HG02623 (cell line): ENCODE data around the gene ZNF366.

ENCODE experiments used
- ATAC-seq: cut with Tn5 transposase; IDR thresholded peaks from one replicate; pipeline ENCODE4 v1.9.1; 2021; ENCODE audit warnings: moderate library complexity; ENCODE audit not compliant: unreplicated experiment

The ZNF366 gene

DNA sequence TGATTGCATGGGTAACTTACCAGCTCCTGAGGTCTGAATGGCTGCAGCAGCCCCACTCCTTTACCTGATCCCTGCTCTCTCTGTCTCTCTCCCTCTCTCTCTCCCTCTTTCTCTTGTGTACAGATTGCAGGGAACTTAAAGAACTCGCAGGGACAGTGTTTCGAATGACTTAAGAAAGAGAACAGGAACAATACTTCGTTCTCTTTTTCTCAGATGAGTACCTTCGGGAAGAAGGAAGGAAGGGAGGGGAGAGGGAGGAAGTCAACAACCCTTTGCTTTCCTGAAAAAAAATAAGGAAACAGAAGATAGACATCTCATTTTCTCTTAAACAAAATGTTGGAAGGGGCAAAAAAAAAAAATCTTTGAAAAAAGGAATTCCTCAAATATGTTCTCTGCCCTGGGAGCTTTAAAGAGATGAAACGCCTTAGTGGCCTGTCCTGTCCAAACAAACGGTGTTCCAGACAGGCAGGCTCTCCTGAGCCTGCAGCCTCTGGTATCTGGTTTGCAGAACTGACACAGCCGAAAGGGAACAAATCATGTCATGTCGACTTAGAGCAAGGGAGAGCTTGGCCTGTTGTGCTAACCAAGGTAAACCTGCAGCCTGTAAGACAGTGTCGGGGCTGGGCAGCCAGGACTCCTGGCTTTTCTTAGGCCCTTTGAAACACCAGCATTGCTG is at the start of gene ZNF366:
ZNF366 (minus strand) TSS at position 180 of the 676 bp plus-strand sequence. CDS start 45,914 bp downstream, outside the sequence.
- no peak for ATAC-seq

- ATAC-seq: peak; percentile 72
These were observed 49.3 kb upstream of the ZNF366 start for GRCh38 chr5:72556351-72557166.

- ATAC-seq: no peak
These were observed 48.7 kb upstream of the ZNF366 start for GRCh38 chr5:72555871-72556270.

- no peak for ATAC-seq
These were observed 47.7 kb upstream of the ZNF366 start for GRCh38 chr5:72554897-72555296.

- no peak for ATAC-seq
These were observed 44.9 kb upstream of the ZNF366 start for GRCh38 chr5:72552041-72552557.

DNA sequence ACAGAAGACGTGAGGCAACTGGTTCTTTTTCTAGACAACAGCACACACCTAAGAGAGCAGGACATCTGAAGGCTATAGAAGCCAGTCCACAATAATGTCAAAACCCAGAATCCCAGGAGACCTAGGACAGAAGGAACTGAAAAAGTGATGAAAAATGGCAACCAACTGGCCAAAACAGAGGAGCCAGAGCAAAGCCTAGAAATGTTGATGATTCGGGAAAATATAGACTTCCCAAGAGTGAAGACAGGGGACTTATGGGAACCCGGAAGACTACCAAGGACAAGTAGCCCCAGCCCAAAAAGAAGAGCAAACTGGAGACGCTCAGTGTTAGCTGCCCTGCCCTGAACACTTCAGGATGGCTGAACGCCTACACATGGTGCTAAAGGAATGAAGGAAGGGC is 43.4 kb upstream of the ZNF366 start:
- ATAC-seq: no peak

DNA sequence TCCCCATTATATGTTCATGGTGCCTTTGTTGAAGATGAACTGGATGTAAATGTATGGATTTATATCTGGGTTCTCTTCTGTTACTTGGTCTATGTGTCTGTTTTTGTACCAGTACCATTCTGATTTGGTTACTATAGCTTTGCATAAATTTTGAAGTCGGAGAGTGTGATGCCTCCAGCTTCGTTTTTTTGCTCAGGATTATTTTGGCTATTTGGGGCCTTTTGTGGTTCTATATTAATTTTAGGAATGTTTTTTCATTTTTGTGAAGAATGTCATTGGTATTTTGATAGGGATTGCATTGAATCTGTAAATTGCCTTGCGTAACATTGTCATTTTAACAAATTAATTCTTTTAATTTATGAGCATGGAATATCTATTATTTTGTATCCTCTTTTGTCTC is 36.6 kb upstream of the ZNF366 start:
- no peak for ATAC-seq

DNA sequence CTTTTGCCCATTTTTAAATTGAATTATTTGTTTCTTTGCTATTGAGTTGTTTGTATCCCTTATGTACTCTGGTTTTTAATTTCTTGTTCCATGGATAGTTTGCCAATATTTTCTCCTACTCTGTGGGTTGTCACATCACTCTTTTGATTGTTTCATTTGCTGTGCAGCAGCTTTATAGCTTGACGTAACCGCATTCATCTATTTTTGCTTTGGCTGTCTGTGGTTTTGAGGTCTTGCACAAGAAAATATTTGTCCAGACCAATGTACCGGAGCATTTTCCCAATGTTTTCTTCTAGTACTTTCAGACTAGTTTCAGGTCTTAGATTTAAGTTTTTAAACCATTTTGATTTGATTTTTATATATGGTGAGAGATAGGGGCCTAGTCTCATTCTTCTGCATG is 36.2 kb upstream of the ZNF366 start:
- no peak for ATAC-seq

DNA sequence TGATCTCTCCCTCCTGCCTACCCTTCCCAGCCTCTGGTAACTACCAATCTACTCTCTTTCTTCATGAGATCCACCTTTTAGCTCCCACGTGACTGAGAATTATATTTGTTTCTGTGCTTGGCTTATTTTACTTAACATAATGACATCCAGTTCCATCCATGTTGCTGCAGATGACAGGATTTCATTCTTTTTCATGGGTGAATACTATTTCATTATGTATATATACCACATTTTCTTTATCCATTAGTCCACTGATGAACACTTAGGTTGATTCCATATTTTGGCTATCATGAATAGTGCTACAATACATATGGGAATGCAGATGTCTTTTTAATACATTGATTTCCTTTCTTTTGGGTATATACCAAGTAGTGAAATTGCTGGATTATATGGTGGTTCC is 35.5 kb upstream of the ZNF366 start:
- no peak for ATAC-seq

GRCh38 chr5:72541501-72542225 is 34.5 kb upstream of the ZNF366 start:
- no peak for ATAC-seq

GRCh38 chr5:72540759-72541438 is 33.7 kb upstream of the ZNF366 start:
- ATAC-seq: no peak

DNA sequence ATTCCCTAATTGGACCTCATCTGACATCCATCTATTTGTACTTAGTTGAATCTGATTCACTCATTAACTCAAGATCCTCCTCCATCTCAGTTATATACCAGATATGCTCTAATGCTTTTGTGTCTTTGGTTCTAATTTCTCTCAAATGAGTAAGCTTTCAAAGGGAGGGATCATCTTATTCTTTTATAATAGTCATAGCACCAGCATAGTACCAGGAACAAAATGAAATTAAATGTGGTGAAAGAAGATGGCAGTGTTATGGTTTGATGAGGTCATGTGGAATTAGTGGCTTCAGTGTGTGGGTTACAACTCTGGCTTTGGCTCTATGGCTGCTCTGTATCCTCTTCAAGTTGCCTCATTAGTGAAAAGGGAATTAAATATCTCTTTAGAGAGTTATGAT is 32.5 kb upstream of the ZNF366 start:
- ATAC-seq: no peak

- ATAC-seq: no peak
These were observed 31.8 kb upstream of the ZNF366 start for GRCh38 chr5:72539038-72539437.

DNA sequence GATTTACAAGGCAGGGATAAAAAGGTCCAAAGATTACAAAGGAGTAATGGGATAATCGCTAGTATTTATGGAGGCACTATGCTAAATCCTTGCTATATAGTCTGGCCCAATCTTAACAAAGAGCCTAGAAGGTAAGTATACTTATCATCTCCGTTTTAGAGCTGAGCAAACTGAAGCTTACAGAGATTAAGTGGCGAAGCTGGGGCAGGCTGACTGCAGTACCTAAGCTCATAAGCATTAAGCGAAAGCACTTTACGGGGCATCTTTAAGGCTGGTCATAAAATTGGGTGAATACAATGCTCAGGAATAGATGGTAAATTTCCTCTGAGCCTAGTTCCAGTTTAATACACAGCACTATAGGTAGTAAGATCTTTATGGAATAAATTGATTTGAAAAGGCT is 30.0 kb upstream of the ZNF366 start:
- no peak for ATAC-seq

DNA sequence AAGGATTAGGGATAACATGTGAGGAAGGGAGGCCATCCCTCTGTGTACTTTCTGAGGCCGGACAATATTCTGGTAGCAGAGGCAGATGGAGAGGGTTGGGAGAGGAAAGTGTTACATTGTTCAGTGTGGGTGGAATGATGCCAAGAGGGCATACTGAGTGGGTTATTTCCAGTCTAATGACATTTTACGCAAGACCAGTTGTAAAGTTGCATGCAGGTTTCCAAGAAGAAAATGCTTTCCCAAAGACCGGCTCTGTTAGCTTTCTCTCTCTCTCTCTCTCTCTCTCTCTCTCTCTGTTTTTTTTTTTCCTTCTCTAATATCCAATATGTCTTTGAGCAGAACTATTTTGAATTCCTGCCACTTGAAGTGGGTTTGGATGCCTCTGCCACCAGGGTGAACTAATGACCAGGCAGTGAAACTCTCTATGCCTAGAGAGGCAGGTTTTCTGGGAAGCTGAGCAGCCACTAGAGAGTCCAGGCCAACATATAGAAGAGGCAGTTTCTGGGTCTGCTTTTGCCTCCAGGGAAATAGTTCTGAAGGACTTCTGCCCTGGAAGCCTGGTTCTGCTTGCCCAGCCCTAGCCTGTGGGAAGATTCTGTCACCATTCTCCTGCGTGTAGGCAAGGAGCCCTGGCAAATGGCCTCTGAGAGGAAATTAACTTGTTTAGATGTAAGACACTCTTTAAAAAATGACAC is 24.4 kb upstream of the ZNF366 start:
- ATAC-seq: no peak

DNA sequence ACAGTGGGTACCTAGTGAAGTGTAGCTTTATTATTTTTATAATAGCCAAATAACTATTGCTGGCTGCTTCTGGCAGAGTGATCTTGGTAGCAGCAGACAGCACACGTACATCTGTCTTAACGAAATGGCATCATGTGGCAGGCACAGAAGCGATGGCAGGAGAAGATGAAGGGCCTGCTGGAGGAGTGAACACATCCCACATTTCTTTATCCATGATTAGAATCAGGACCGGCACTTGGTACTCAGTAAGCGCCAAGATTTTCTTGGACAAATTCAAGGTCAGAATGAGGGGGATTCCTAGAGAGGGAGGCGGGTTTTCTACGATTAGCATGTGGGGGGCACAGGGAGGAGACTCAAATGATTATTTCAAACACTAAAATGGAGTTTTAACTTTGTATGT is 23.0 kb upstream of the ZNF366 start:
- no peak for ATAC-seq

- no peak for ATAC-seq
These were observed 22.2 kb upstream of the ZNF366 start for GRCh38 chr5:72529383-72529782.

- no peak for ATAC-seq
These were observed 18.6 kb upstream of the ZNF366 start for GRCh38 chr5:72525816-72526215.

DNA sequence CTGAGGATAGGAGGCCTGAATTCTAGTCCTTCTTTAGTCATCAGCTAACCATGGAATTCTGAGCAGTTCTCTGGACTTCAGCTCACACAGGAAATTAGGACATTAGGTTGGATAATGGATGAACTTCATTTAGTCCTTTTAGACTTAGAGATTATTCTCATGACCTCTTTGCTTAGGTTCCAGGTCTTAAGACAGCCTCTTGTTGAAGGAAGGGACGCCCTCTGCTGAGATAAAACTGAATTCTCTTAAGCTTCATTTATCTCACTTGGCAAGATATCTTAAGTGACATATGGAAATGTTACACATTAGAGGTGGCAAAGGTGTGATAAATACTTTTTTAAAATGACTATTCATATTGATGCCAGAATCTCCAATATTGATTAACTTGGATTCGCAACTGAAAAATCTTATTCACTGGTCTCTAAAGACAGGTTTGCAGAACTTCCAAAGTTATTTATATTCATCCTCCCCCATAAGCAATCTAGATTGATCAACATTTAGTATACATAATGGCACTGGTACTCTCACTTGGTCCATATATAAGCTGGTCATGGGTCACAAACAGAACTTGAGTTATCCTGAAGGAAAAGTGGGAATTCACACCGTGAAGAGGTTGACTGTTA is 16.9 kb upstream of the ZNF366 start:
- no peak for ATAC-seq

DNA sequence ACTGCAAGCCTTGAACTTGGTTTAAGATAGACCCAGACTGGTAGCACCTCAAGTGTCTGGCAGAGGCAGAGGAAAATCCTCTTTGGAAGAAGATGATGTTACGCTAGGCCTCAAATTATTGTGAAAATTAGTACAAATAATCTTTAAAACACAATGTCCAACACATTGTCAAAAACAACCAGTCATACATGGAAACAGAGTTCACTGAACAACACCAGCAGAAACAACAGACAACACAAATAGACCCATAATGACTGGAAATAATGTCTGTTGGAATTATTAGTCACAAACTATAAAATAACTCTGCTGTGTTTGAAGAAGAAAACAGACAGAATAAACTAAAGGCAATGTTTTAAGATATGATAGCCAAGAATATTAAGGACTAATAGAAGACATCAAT is 15.4 kb upstream of the ZNF366 start:
- no peak for ATAC-seq
